Tibial nerve (tissue), 4 donors: ENCODE data around the gene GEMIN5. TPM values are rescaled to one million over a fixed set of nuclear protein-coding genes. Genes with fewer than 3 reads are reported as not detected.

Experiments
- DNase-seq, 2 donors: peaks; one replicate each; pipeline ENCODE4 v3.0.0-alpha.2; 2019; ENCODE audit warnings: low spot score in 2 of 2
- H3K27ac ChIP-seq, 4 donors: fragments of 200-600 bp; sonication (generic) in 3 of 4; one replicate each; pipeline ENCODE4 v1.5.1; 2017 to 2019; ENCODE audit warnings: mild to moderate bottlenecking in 1 of 4
- H3K27me3 ChIP-seq, 2 donors: fragments of 200-600 bp; sonication (generic) in 1 of 2; one replicate each; pipeline versions ENCODE4 v1.5.1 to v1.6.0; 2017 to 2019
- H3K36me3 ChIP-seq, 3 donors: fragments of 200-600 bp; sonication (generic); one replicate each; pipeline ENCODE4 v1.5.1; 2018 to 2019
- H3K4me1 ChIP-seq, 4 donors: fragments of 200-600 bp; sonication (generic) in 3 of 4; one replicate each; pipeline ENCODE4 v1.5.1; 2017 to 2019
- H3K4me3 ChIP-seq, 4 donors: fragments of 200-600 bp; sonication (generic) in 3 of 4; one replicate each; pipeline ENCODE4 v1.5.1; 2017 to 2019; ENCODE audit warnings: mild to moderate bottlenecking in 1 of 4, moderate library complexity in 1 of 4
- H3K9me3 ChIP-seq, 4 donors: fragments of 200-600 bp; sonication (generic) in 3 of 4; one replicate each; pipeline ENCODE4 v1.5.1; 2017 to 2019
- CTCF ChIP-seq, 5 experiments: fragments of 200-600 bp in 3 of 5; fragments of 450-650 bp in 2 of 5; sonication (generic) in 3 of 5; IDR thresholded peaks; one replicate each; pipeline ENCODE4 v1.5.1; 2016 to 2019; ENCODE audit warnings: antibody characterized with exemption in 5 of 5, mild to moderate bottlenecking in 3 of 5, moderate library complexity in 2 of 5
- EP300 ChIP-seq, 2 donors: sonication (generic); formaldehyde crosslinking; IDR thresholded peaks; one replicate each; pipeline ENCODE4 v1.6.1; 2017; ENCODE audit warnings: antibody characterized with exemption in 2 of 2, mild to moderate bottlenecking in 1 of 2
- POLR2A ChIP-seq, 2 donors: fragments of 450-650 bp; IDR thresholded peaks; one replicate each; pipeline ENCODE4 v1.6.1; 2017; ENCODE audit warnings: antibody characterized with exemption in 2 of 2, mild to moderate bottlenecking in 2 of 2, moderate library complexity in 2 of 2
- WGBS, 2 donors: methylation state at CpG; one replicate each; pipeline ENCODE4 v1.1.5; 2018; 5-methylcytosine and 5-hydroxymethylcytosine counted together
- total RNA-seq, 4 donors: library from RNA; depleted of rRNA; stranded (reverse); fragments of >200 nt; gene quantifications; one replicate each; pipeline ENCODE4 v1.1.0, GENCODE V29; 2016

The GEMIN5 gene
- total RNA-seq, 4 donors from 2014 or later = 17.8 to 20.5 (median 18.8) TPM

DNA sequence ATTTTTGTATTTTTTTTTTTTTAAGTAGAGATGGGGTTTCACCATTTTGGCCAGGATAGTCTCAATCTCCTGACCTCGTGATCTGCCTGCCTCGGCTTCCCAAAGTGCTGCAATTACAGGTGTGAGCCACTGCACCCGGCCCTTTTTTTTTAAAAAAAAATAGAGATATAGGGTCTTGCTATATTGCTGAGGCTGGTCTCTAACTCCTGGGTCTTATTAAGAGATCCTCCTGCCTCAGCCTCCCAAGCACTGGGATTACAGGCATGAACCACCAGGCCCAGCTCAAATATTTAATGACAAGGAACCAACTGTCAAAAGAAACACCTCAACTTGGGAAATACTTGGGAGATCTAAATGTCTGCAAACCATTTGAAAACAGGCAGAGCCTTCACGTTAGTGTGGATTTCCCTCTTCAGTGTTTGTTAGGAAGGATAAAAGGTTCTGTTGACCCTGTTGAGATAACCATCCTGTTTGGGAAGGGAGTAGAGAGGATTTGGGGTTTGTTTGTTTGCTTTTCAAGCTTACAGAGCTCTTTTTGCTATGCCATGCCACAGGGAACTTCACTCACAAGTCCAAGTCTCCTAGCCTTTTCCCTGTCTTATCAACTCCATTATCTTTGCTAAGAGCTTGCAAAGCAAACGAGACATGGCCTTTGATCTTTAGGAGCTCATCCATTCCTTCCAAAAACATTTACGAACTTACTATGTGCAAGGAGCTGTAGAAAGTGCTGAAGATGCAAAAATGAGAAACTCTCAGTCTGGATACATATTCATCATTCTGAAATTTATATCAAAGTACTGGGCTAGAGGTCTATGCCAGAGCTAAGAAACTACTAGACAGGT, 95.1 kb downstream of the GEMIN5 start:
- H3K4me3 ChIP-seq = no peak overlapping the region
- WGBS, 2 donors = 81 to 86% methylated on average over 6 of the region's 6 CpGs
- no peak for DNase-seq
- no peaks in the 10 kb centered on the region for H3K9me3 ChIP-seq
- H3K36me3 ChIP-seq = peaks cover 0 to 15% (median 0%) of the 10 kb centered on the region in 3 donors
- TF ChIP-seq CTCF (IDR thresholded peaks at IDR 0.05) (no peak), POLR2A (IDR thresholded peaks at IDR 0.05) (no peak), EP300 (IDR thresholded peaks at IDR 0.05) (no peak)
- H3K27me3 ChIP-seq = no peaks in the 10 kb centered on the region
- H3K27ac ChIP-seq = peak overlapping the region in 1 of 4 donors; percentile 32
- peaks cover 0 to 57% (median 6%) of the 10 kb centered on the region in 4 donors for H3K4me1 ChIP-seq

DNA sequence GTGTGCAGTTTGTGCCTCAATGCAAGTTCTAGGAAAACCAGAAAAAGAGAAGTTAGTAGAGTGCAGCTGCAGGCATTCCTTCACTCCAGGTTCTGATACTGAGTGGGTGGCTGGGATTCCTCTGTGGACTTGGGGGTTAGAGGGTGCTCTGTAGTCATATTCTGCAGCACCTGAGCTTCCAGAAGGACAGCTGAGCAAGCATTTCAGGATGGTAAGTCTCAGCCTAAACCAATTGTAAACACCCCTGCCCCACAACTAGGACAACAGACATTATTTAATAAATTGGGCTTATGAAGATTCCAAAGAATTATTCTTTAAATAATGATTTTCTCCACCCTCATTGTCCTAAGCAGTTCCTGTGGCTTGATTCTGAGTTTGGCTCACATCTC, 96.7 kb downstream of the GEMIN5 start:
- Histone ChIP-seq H3K36me3 (peaks cover 0 to 30% (median 0%) of the 10 kb centered on the region in 3 donors), H3K4me3 (no peak overlapping the region), H3K27me3 (no peaks in the 10 kb centered on the region), H3K9me3 (no peaks in the 10 kb centered on the region), H3K27ac (peak overlapping the region in 1 of 4 donors; percentile 34), H3K4me1 (peaks cover 0 to 52% (median 4%) of the 10 kb centered on the region in 4 donors)
- TF ChIP-seq EP300 (IDR thresholded peaks at IDR 0.05) (no peak), CTCF (IDR thresholded peaks at IDR 0.05) (no peak), POLR2A (IDR thresholded peaks at IDR 0.05) (no peak)
- no peak for DNase-seq

DNA sequence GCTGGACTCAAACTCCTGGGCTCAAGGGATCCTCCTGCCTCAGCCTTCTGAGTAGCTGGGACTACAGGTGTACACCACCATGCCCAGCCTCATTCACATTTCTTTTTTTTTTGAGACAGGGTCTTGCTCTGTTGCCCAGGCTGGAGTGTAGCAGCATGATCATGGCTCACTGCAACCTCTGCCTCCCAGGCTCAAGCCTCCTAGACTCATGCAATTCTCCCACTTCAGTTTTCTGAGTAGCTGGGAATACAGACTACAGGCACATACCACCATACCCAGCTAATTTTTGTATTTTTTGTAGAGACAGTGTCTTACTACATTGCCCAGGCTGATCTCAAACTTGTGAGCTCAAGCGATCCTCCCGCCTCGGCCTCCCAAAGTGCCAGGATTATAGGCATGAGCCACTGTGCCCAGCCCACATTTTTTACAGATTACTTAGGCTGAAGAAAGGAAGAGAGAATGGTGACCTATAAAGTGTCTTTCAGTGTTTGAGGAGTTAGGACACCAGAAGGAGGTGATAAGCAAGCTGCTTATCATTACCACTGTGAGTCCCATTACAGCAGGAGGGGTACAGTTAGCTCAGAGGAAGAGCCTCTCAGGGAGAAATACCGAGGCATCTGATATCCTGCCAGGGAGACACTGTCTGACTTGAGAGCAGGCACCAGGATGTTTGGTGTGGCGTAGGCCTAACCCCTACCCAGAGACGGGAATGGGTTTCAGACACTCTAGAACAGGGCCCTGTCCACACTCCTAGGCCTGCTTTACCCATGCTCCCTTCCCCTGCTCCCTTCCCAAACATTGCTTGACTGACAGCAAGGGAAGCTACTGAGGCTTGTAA, 97.4 kb downstream of the GEMIN5 start:
- peak overlapping the region in 1 of 4 donors; percentile 34 for H3K27ac ChIP-seq
- peaks cover 0 to 52% (median 4%) of the 10 kb centered on the region in 4 donors for H3K4me1 ChIP-seq
- DNase-seq = no peak
- H3K9me3 ChIP-seq = no peaks in the 10 kb centered on the region
- WGBS, 2 donors = 79% methylated on average over 6 of the region's 6 CpGs
- TF ChIP-seq POLR2A (IDR thresholded peaks at IDR 0.05) (no peak), EP300 (IDR thresholded peaks at IDR 0.05) (no peak), CTCF (IDR thresholded peaks at IDR 0.05) (no peak)
- no peaks in the 10 kb centered on the region for H3K27me3 ChIP-seq
- peaks cover 0 to 34% (median 0%) of the 10 kb centered on the region in 3 donors for H3K36me3 ChIP-seq
- H3K4me3 ChIP-seq = no peak overlapping the region

Other genes with a start within 250 kb of the GEMIN5 start
- gene LARP1, start 182.8 kb downstream of the GEMIN5 start, total RNA-seq = 100 to 1,000 TPM; 114 to 166 (median 144) TPM
- 100 to 1,000 TPM in 1 of 4 donors, 10 to 100 TPM in 3; 57.6 to 154 (median 75.8) TPM for gene FAXDC2, start 87.6 kb downstream of the GEMIN5 start, total RNA-seq
- gene CNOT8, start 79.6 kb downstream of the GEMIN5 start, total RNA-seq = 100 to 1,000 TPM in 2 of 4 donors, 10 to 100 TPM in 2; 83.9 to 136 (median 102) TPM
- 10 to 100 TPM; 12.2 to 18.1 (median 14.3) TPM for gene MRPL22, start 2.9 kb upstream of the GEMIN5 start, total RNA-seq
- not detected for gene KIF4B, start 75.5 kb upstream of the GEMIN5 start, total RNA-seq